H7 (cell line): ENCODE measurements around the gene CEP55. TPM values are rescaled to one million over a fixed set of nuclear protein-coding genes. Genes with fewer than 3 reads are reported as not detected.

Source experiments
- DNase-seq: peaks from one replicate; pipeline ENCODE4 v3.0.0; 2012
- H3K27me3 ChIP-seq: 2 replicates; pipeline ENCODE4 v1.6.0; 2011; ENCODE audit warnings: mild to moderate bottlenecking, low read length; ENCODE audit not compliant: control insufficient read depth, insufficient read depth
- H3K36me3 ChIP-seq: replicated peaks from 2 replicates; pipeline ENCODE4 v1.5.1; 2011; ENCODE audit warnings: low read length; ENCODE audit not compliant: control insufficient read depth, insufficient read depth
- H3K4me3 ChIP-seq: 2 replicates; pipeline ENCODE4 v1.5.1; 2011; ENCODE audit warnings: low read depth, mild to moderate bottlenecking, control low read depth, low read length, moderate library complexity; ENCODE audit not compliant: insufficient read depth
- total RNA-seq: library from RNA; depleted of rRNA; stranded (reverse); fragments of >200 nt; shearing (Covaris generic); gene quantifications from 2 replicates; pipeline ENCODE4 v1.2.3, GENCODE V29; 2014; rRNA removed

The CEP55 gene
- total RNA-seq, 1 experiment from 2014 or later = 41.8 TPM

DNA sequence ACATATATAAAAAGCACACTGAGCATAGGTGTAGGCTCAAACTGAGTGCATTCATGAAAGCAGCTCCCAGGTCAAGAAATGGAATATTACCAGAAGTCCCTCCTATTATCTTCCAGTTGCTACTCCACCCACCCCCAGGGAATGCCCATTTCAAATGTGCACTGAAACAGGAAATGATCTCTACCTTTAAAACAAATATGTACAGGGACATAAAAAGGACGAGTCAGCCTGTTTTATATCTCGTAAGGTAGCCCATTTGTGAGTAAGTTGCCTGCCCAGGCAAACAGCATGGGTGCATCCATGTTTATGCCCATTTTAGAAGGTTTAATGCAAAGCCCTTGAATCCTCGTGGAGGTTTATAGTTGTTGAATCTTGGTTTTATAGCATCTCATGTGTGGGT, 80.5 kb downstream of the CEP55 start:
- Histone ChIP-seq H3K4me3 (no peak overlapping the region), H3K27me3 (peaks cover 10% of the 10 kb centered on the region; the same call in 1 of the 2 replicates), H3K36me3 (no peaks in the 10 kb centered on the region)
- DNase-seq = no peak

DNA sequence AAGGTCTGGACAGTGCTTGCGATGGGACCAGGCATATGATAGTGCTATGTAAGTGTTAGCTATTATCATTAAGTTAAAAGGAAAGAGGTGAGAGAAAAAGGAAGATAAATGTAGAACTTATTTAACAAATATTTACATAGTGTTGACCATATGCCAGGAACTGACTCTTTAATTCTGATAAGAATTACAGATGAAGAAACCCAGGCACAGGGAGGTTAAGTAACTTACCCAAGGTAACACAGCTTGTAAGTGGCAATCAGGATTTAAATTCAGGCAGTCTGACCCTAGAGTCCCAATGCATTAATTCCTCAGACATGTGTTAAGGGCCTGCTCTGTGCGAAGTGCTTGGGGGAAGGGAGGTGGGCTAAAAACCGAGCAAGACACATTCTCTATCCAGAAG, 81.2 kb downstream of the CEP55 start:
- Histone ChIP-seq H3K4me3 (no peak overlapping the region), H3K27me3 (peaks cover 4% of the 10 kb centered on the region; the same call in 1 of the 2 replicates), H3K36me3 (no peaks in the 10 kb centered on the region)
- DNase-seq = no peak

Other genes with a start within 250 kb of the CEP55 start
- gene MYOF, start 14.3 kb upstream of the CEP55 start, total RNA-seq = 2.8 and 3.0 TPM in 2 replicates
- gene FFAR4, start 70.1 kb downstream of the CEP55 start, total RNA-seq = not detected in 2 replicates
- gene RBP4, start 104.6 kb downstream of the CEP55 start, total RNA-seq = 1.1 TPM in 1 of 2 replicates, not detected in the other
- not detected in 2 replicates for gene PDE6C, start 115.9 kb downstream of the CEP55 start, total RNA-seq
- 4.8 and 9.2 TPM in 2 replicates for gene FRA10AC1, start 206.0 kb downstream of the CEP55 start, total RNA-seq